ENCODE measurements around the gene ITPR1. TPM values are rescaled to one million over a fixed set of nuclear protein-coding genes. Genes with fewer than 3 reads are reported as not detected.
A peak's percentile ranks its signal among the peaks of the same experiment; 100 is the strongest.

The ITPR1 gene
- total RNA-seq, 2 donors from 2014 or later = 254 to 283 TPM

DNA sequence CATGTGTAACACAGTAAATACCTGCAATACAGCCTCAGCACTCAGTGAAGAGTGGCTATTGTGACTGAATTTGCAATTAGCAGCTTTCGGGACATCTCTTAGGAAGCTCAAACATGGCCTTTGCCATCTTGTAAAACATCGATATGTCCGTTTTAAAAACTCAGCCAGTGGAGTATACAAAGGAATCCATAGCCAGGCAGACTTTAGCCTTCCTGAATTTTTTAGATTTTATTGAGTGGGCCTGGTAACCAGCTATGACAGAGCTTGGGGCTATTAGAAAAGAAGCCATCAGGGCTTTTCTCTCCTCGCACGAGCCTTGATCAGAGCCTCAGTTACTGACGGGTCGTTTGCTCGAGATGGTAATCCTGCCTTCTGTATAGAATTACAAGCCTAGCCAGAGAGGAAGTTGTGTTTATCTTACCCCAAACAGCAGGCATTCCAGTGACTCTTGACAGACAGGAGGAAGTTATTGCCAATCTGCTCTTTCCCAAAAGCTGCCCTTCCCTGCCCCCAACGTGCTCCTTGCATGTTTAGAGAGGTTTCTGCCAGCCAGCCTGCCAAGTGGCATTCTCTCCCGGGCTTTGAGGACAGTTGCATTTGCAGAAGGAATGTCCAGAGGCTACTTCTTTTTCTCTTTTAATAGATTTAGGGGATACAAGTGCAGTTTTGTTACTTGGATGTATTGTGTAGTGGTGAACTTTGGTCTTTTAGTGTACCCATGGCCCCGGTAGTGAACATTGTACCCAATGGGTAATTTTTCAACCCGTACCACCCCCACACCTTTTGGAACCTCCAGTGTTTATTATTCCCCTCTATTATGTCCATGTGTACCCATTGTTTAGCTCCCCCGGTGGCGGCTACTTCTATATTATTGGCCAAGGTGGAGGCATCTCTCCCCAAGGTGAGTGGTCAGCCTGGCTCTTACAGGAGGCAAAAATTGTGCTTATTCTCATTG, 40.6 kb downstream of the ITPR1 start:
- Histone ChIP-seq H3K4me3 (peak overlapping the region; percentile 46), H3K4me1 (ENCODE audit: control insufficient read depth in 1 of 2, low read depth in 2 of 2) (peaks cover 38 to 75% of the 10 kb centered on the region in 2 donors), H3K27ac (peak overlapping the region; percentile 46 to 69), H3K27me3 (replicated peaks; ENCODE audit: insufficient read depth) (no peaks in the 10 kb centered on the region), H3K36me3 (no peaks in the 10 kb centered on the region), H3K9me3 (no peaks in the 10 kb centered on the region)
- DNase-seq (ENCODE audit: low spot score) (peak; percentile 22), ATAC-seq (ENCODE audit: insufficient number of reproducible peaks, low FRiP score, low read depth) (no peak)
- TF ChIP-seq, protein P1, sequence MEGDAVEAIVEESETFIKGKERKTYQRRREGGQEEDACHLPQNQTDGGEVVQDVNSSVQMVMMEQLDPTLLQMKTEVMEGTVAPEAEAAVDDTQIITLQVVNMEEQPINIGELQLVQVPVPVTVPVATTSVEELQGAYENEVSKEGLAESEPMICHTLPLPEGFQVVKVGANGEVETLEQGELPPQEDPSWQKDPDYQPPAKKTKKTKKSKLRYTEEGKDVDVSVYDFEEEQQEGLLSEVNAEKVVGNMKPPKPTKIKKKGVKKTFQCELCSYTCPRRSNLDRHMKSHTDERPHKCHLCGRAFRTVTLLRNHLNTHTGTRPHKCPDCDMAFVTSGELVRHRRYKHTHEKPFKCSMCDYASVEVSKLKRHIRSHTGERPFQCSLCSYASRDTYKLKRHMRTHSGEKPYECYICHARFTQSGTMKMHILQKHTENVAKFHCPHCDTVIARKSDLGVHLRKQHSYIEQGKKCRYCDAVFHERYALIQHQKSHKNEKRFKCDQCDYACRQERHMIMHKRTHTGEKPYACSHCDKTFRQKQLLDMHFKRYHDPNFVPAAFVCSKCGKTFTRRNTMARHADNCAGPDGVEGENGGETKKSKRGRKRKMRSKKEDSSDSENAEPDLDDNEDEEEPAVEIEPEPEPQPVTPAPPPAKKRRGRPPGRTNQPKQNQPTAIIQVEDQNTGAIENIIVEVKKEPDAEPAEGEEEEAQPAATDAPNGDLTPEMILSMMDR (IDR thresholded peaks at IDR 0.05) = no peak

DNA sequence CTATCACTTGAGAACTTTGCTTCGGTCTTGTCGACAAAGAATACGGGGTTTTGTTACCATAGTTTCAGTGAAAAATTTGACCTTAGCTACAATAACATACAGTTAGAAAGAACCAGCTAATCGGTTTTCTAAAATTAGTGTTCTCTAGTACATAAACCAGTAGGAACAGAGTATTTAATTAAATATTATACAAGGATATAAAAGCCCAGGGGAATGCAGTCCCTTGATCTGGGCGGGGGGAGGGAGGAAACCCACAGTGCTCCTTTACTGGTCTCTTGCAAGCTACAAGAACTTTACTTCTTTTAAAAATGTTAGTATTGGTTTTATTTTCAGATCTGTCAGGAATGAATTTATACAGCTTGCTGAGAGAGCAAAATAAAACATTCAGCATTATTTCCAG, 41.8 kb downstream of the ITPR1 start:
- H3K27ac ChIP-seq = peak overlapping the region; percentile 46 to 69
- peaks cover 35 to 68% of the 10 kb centered on the region in 2 donors for H3K4me1 ChIP-seq (ENCODE audit: control insufficient read depth in 1 of 2, low read depth in 2 of 2)
- H3K9me3 ChIP-seq = no peaks in the 10 kb centered on the region
- TF ChIP-seq, protein P1 (IDR thresholded peaks at IDR 0.05) = no peak
- no peaks in the 10 kb centered on the region for H3K36me3 ChIP-seq
- H3K27me3 ChIP-seq (replicated peaks; ENCODE audit: insufficient read depth) = no peaks in the 10 kb centered on the region
- DNase-seq (ENCODE audit: low spot score) (no peak), ATAC-seq (ENCODE audit: insufficient number of reproducible peaks, low FRiP score, low read depth) (no peak)
- peak overlapping the region; percentile 46 for H3K4me3 ChIP-seq

DNA sequence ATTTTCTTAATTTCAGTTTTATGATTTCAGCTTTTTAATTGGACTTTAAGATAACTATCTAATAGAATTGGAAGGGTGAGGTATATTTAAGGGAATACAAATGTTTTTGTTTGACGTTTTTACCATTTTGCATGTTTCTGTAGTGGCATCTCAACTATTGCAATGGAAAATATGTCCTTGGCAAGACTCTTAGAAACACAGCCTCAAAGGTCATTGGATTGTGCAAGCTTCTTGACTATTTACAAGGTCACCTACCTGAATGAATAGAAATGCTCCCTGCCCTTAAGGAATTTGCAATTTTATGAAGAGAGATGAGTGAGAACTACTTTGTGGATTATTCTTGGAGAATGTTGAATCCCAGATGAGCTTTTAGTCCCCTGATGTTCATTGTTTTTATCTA, 43.1 kb downstream of the ITPR1 start:
- H3K4me3 ChIP-seq = no peak overlapping the region
- no peak for DNase-seq (ENCODE audit: low spot score)
- peaks cover 35 to 56% of the 10 kb centered on the region in 2 donors for H3K4me1 ChIP-seq (ENCODE audit: control insufficient read depth in 1 of 2, low read depth in 2 of 2)
- ATAC-seq (ENCODE audit: insufficient number of reproducible peaks, low FRiP score, low read depth) = no peak
- H3K27ac ChIP-seq = peak overlapping the region; percentile 27 to 42
- TF ChIP-seq, protein P1 (IDR thresholded peaks at IDR 0.05) = no peak
- H3K27me3 ChIP-seq (replicated peaks; ENCODE audit: insufficient read depth) = no peaks in the 10 kb centered on the region
- H3K36me3 ChIP-seq = no peaks in the 10 kb centered on the region
- H3K9me3 ChIP-seq = no peaks in the 10 kb centered on the region

DNA sequence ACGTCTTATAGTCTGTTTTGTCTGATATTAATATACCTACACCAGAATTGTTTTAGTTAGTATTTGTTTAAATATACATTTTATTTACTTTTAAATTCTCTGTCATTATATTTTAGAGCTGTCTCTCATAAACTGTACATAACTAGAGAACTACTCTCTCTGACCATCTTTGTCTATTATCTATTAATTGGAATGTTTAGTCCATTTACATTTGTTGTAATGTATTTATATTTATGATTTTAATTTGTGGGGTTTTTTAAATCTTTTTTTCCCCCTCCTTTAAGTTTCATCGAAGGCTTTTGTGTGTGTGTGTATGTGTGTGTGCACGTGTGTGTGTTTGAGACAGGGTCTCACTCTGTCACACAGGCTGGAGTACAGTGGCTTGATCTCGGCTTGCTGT, 47.1 kb downstream of the ITPR1 start:
- no peak overlapping the region for H3K4me3 ChIP-seq
- no peaks in the 10 kb centered on the region for H3K27me3 ChIP-seq (replicated peaks; ENCODE audit: insufficient read depth)
- H3K27ac ChIP-seq = no peak overlapping the region
- peaks cover 12 to 27% of the 10 kb centered on the region in 2 donors for H3K4me1 ChIP-seq (ENCODE audit: control insufficient read depth in 1 of 2, low read depth in 2 of 2)
- ATAC-seq (ENCODE audit: insufficient number of reproducible peaks, low FRiP score, low read depth) (no peak), DNase-seq (ENCODE audit: low spot score) (no peak)
- H3K9me3 ChIP-seq = no peaks in the 10 kb centered on the region
- H3K36me3 ChIP-seq = no peaks in the 10 kb centered on the region
- TF ChIP-seq, protein P1 (IDR thresholded peaks at IDR 0.05) = no peak

DNA sequence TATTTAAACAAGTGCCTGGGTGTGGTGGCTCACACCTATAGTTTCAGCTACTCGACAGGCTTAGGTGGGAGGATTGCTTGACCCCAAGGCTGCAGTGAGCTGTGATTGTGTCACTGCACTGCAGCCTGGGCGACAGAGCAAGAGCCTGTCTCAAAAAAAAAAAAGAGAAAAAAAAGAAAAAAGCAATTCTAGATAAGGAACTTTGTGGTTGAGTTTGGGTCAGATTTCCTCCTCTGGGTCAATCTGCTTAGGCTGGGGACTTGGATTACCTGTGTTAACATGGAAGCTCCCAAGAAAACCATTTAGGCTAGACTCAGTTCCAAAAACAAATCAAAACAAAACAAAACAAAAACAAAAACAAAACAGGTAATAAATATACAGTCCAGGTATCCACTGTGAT, 50.0 kb downstream of the ITPR1 start:
- DNase-seq (ENCODE audit: low spot score) = no peak

More for the DNA sequence above, 50.0 kb downstream of the ITPR1 start:
- Histone ChIP-seq H3K4me3 (no peak overlapping the region), H3K27me3 (replicated peaks; ENCODE audit: insufficient read depth) (no peaks in the 10 kb centered on the region), H3K9me3 (no peaks in the 10 kb centered on the region), H3K4me1 (ENCODE audit: control insufficient read depth in 1 of 2, low read depth in 2 of 2) (peaks cover 4 to 12% of the 10 kb centered on the region in 2 donors), H3K36me3 (no peaks in the 10 kb centered on the region), H3K27ac (no peak overlapping the region)
- no peak for ATAC-seq (ENCODE audit: insufficient number of reproducible peaks, low FRiP score, low read depth)
- TF ChIP-seq, protein P1 (IDR thresholded peaks at IDR 0.05) = no peak

All from thoracic aorta (tissue), 2 donors.